GM21825 (cell line): ENCODE data around the gene SEL1L2.

ENCODE experiments used
- ATAC-seq: cut with Tn5 transposase; IDR thresholded peaks from one replicate; pipeline ENCODE4 v1.9.1; 2021; ENCODE audit warnings: mild to moderate bottlenecking, moderate library complexity; ENCODE audit not compliant: unreplicated experiment

The SEL1L2 gene

DNA sequence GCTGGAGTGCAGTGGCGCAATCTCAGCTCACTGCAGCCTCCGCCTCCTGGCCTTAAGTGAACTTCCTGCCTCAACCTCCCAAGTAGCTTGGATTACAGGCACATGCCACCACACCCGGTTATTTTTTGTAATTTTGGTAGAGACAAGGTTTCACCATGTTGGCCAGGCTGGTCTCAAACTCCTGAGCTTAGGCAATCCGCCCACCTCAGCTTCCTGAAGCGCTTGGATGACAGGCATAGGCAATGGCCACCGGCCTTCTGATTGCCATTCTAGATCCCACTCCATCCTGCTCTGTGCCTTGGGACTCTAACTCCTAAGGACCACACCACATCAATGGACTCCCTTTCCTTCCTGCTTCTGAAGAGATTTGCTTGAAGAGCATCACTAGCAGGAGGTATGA, 60.6 kb downstream of the SEL1L2 start:
- no peak for ATAC-seq

DNA sequence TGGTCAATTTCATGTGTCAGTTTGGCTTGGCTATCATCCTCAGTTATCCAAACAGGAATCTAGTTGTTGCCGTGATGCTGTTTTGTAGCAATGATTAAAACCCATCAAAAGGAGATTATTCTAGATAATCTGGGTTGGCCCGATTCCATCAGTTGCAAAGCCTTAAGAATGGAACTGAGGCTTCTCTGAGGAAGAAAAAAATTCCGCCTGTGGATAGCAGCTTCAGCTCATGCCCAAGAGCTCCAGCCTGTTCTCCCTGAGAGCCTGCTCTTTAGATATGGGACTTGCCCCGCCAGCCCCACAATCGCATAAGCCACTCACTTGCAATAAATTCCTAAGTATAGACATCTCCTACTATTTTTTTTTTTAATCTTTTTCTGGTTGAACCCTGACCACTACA, 61.5 kb downstream of the SEL1L2 start:
- ATAC-seq, result no peak

DNA sequence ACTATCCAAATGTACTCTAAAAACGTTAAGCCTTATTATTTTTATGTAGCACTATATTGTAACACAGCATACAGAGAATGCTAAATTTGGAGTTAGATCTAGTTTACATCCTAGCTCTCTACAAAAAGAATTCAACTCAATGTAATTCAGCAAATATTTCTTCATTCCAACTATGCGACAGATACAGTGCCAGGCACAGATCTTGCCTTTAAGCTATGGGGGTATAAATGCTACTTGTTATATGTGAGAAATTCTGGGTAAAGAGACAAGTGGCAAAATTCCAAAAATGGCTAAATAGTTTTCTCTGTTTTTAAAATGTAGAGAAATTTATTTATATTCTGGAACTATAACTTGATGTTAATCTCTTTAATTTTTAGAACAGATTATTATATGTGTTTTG, 63.2 kb downstream of the SEL1L2 start:
- no peak for ATAC-seq

DNA sequence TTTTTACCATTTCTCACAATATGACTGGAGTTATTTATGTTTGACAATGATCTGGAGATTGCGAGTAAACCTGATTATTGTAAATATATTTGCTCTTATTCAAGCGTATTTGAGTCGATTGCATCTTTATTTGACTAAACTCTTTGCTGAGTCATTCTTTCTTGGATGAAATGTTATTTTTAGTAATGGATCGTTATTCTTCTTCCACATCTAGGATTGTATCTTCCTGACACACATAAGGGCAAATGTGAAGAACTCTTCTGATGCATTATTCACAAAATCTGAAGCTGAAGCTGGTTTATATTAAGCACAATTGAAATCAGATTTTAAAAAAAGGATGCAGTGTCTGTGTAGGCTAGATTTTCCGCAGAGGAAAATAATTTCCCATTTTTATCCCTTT, 68.2 kb downstream of the SEL1L2 start:
- no peak for ATAC-seq

DNA sequence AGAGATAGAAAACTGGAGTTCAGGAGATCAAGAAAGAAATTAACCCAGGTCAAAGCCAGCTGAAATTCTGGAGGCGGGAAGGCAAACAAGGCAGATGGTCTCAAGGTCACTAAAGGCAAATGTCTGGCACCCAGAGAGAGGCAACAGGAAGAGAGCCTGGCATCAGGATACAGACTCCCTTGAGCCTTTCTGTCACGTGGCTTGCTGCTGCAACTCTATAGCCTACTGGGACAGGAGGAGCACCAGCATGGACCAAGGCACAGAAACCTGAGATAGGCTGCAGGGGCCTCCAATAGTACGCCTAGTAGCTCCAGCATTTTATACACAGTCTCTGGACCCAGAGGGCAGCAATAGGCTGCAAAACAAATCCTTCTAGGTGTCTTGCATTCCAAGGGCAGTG, 75.1 kb downstream of the SEL1L2 start:
- ATAC-seq, result no peak

DNA sequence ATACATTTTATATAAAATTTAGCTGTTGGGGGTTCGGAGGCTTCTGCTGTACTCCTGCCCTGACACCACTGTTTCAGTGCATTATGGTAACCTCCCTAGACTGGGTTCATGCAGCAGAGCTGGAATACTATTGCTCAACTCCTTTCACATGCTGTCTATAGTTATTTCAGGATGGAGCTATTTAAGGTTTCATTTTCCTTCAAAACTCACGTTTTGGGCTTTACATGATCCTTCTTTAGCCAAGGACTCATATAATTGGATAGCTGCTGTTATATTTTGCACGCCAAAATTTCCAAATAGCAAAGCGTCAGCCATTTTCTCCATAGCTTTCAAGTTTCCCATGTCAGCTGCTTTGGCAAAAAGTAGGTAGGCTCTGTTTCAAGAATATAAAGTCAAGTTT, 76.8 kb downstream of the SEL1L2 start:
- no peak for ATAC-seq

DNA sequence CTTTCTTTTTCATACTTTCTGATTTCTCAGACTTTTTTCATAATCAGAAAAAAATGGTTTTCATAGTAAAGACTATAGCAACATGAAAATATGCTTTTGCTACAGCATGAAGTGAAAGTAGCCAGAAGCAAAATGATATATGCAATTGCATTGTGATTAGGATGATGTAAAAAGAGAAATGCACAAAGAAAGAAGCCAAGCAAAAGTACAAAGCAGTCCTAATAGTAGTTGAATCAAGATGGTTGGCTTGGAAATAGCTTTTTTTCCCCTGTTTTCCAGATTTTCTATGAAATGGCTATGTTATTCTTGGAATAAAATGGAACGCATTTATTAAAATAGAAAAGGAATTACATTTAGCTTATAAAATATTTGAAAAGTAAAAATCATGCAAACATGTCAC, 77.3 kb downstream of the SEL1L2 start:
- ATAC-seq, result no peak

DNA sequence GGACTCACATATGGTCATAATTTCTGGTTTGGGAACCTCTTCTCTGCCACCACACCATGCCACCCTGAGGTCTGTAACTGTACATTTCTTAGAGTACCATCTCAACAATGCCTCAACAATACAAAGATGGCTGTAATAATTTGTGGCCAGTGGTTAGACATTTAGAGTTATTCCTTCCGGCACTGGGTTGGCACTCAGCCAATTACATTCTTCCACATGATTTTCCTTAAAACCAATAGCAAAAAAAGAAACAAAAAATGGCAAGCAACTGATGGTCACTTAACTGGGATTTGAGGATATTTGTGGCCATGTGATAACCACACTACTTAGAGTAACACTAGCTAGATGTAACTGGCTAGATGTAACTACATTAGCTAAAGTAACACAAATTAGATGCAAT, 79.9 kb downstream of the SEL1L2 start:
- no peak for ATAC-seq

DNA sequence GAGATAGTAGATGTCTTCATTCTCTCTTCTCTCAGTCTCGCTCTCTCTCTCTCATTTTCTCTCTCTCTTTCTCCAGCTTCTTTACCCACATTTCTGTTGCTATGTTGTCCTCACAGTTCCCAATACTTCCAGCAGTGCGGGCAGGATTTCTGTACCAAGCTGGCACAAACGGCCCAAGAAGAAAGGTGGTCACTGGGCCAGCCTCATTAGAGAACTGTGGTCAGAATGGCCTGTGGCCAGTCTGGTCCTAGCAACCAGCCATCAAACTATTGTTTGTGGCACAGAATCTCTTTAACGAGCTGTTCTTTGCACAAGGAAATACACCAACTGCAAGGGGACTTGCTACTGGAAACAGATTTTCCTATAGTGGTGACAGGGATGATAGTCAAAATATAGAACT, 81.3 kb downstream of the SEL1L2 start:
- ATAC-seq, result no peak

DNA sequence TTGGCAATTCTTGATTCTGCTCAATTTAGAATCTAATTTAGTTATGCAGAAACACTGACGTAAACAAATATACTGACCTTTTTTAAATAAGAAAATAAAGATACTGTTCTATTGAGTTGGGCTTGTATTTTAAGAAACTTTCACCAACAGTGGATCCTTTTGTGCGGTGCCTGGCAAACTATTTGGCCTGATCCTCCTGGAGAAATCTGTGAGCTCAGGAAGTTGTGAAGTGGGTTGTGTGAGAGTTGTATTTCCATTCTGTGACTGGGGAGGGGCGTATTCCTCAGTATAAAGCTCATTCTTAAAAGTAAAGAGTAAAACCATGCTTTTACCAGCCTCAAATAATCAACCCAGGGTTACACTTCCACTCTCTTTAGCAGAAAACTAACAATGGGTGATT, 85.6 kb downstream of the SEL1L2 start:
- no peak for ATAC-seq

DNA sequence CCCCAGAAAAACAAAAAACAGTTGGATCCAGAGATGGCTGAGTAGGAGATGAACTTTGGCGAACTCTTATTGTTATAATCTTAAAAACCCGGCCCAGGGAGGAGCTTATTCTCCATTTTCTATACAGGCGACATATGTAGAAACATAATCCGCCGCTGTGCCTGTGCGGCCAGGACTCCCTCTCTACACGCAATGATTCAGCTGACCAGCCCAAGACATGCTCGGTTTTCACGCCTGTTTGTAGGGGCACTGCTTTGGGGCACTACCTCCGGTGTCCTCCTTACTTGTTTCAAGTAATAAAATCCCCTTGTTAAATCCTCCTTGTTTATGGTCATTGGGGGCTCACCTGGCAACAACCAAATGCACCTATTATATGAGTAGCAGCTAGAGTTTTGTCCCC, 89.9 kb downstream of the SEL1L2 start:
- no peak for ATAC-seq

DNA sequence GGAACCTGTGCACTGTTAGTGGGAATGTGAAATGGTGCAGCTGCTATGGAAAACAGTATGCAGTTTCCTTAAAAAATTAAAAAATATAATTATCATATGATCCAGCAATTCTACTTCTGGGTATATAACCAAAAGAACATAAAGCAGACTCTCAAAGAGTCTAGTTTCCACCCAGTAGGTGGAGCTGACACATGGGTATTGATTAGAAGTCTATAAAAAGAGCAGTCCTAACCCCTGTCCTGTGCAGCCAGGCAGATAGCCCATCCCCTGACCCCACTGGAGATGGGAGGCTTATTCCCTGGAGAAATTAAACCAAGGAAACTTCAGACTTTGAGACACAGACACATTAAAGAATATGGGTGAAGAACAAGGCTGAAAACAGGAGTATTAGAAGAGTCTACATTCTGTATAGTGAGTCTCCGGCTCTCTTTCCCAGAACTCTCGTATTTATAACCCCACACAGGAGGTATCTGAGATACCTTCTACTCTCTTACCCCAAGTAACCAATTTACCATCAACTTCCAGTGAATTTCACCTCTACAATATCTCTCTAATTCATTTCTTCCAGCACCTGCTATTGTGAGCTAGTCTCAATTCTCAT, 92.3 kb downstream of the SEL1L2 start:
- no peak for ATAC-seq

DNA sequence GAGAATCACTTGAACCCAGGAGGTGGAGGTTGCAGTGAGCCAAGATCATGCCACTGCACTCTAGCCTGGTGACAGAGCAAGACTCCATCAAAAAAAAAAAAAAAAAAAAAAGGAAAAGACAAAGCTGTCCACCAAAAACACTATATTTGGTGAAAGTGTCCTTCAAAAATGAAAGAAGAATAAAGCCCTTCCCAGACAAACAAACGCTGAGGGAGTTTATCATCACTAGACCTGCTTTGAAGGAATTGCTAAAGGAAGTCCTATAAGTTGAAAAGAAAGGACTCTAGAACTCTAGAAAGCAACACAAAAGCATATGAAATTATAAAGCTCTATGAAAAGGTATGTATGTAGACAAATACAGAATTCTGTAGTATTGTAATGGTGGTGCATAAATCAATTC, 98.8 kb downstream of the SEL1L2 start:
- no peak for ATAC-seq

DNA sequence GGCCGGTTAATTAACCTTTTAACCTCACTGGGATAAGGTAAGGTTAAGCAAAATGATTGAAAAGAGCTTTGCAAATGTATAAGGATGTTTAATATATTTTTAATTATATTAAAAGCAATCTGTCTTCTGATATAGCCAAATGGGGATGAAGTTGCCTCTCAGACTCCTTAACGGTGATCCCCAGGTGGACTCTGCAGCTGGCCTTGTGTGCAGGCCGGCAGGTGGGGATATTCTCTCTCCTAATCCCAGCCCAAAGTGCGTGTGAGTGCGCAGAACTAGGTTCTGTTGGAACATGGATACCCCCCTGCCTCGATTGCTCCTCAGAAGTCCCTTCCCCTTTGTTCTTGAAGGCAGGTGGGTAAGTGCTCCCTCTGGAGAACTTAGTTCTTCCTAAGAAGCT, 105.6 kb downstream of the SEL1L2 start:
- no peak for ATAC-seq

DNA sequence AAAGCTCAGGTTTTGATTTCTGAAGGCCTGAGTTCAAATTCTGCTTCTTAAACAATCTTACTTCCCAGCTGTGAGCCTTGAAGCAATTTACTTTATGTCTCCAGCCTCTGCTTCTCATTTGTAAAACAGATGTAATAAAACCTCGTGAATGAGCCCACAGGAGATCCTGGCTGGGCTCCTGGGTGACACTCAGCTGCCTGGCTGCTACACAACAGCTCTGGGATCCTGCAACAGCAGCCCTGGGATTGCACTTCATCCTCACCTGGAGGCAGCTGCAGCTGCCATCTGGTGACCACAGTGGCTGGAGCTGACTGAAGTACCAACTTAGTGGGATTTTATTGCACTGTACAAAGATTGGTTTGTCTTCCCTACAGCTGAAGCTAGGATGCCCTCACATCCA, 107.0 kb downstream of the SEL1L2 start:
- ATAC-seq, result no peak

DNA sequence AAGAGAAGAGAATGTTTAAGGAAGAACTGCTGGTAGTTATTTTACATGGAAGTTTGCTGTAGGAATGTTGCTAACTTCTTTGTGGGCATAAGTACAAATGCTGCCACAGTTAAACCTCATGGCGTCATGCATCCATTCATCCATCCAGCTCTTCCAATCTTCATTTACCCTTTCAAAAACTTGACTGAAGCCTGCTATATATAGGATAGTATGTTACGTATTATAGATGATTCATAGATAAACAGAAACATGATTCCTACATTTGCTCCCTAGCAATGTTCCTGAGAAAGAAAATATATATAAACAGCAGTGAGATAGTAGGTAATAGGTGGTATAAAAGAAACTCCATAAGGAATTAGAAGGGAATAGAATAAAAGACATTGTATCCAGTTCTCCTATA, 111.8 kb downstream of the SEL1L2 start:
- ATAC-seq, result no peak

DNA sequence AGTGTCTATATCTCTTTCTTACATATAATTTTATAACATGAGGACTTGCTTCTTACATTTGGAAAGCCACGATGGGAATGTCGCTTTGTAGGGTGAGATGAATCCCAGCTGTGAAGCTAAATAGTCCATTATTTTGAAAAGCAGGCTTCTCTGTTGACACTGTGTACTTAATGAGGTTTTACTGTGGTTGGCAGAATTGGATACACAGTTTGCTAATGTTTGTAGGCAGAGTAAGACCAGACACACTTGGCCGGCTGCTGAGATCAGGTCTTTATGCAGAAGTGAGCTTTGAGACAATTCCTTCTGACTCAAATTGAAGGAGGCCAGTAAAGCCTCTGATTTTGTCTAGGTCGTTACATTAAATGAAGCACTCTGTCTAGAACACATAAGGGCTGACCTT, 112.6 kb downstream of the SEL1L2 start:
- no peak for ATAC-seq

DNA sequence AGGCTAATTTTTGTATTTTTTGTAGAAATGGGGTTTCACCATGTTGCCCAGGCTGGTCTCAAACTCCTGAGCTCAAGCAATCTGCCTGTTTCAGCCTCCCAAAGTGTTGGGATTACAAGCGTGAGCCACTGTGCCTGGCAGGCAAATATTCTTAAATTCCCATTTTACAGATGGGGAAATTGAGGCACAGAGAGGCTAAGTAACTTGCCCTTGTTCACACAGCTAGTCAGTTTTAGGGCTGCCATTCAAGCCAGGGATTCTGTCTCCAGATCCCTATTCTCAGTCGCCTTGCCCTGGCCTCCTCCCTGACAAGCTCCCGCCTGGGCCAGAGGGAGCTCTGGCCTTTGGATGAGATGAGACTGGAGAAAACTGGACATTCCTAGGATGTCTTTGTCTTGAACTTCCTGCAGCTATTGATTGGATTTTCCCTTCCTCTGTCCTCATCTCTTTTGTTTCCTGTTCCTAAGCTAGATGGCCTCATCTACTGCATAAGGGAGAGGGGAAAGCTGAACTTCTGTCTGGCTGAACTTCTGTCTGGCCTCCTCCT, 115.1 kb downstream of the SEL1L2 start:
- ATAC-seq, result no peak

DNA sequence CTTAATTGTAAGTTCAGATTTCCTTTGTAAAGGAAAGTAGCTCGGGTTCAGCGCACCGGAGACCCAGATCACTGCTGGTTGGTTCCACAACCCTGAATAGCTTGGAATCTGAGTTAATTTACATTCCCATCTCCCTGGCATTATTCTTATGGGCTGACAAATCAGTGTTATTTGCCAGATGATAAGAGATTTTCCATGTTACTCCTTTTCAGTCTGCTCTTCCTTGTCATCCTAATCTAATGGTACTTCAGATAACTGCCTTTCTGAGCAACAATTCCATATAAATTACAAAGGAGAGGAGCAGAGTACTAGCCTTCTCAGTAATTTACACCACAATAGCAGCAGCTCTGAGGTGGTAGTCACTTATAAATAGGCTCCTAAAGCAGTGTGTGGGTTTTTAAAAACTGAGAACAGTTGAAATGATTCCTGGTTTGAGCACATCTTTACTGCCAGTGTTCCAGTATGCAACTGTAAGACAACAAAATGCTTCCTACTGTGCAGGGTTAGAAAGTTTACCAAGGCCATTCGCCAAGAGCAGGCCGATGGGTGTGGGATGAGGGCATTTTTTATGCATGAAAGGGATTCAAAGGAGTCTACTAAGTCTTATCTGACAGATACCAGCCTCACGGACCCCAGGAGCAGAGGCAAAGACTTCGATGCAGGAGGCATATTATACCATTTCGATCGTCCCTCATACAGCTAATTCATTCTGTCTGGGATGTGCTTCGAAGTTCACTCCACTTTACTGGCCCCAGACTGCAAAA, 115.8 kb downstream of the SEL1L2 start:
- no peak for ATAC-seq

DNA sequence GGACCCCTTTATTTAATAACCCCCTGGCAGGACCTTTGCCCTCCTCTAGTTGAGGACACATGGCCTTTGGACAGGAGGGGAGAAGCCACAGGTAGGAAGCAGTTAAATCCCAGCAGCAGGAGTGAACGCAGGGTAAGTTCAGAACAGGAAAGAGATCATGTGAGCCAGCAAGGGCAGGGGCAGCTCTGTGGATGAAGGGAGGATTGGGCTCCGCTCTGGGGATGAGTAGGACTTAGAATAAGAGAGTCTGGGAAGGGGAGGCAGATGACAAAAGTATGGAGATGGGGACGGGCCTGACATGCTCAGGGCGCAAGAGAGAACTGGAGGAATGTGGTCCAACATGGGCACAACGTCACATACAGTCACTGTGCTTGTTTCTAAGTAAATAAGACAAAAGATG, 116.6 kb downstream of the SEL1L2 start:
- no peak for ATAC-seq

DNA sequence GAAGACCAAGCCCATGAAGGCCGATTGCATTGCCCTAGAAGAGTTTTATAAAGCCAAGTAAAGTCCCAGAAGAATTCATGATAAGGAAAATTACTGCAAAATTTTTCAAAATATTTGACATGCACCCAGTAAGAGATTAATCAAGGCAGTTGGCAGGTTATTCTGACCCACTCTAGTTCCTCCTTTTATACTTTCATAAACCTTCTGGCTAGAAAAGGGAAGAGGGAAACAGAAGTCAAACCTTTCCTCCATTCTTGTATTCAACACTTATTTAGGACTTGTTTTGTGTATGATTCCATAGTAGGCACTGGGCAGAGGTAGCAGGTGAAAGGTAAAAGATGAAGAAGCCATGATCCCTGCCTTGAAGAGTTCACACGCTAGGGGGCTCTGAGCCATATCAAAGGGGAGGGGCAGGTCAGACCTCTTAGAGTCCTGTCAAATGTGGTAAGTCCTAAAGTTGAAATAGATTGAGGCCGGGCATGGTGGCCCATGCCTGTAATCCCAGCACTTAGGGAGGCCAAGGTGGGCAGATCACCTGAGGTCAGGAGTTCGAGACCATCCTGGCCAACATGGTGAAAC, 120.2 kb downstream of the SEL1L2 start:
- no peak for ATAC-seq

DNA sequence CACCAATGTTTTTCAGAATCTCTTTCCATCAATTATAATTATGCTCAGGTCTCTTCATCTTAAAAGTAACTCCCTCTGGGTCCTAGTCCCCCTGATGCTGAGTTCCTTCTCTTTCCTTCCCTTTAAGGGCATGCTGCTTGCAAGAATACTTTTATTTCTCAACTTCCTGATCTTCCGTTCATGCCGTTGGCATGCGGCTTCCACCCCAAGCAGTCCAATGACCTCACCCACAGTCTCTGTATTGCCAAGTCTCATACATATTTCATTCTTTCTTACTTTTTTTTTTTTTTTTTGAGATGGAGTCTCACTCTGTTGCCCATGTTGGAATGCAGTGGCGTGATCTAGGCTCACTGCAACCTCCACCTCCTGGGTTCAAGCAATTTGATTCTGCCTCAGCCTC, 122.1 kb downstream of the SEL1L2 start:
- ATAC-seq, result no peak
